ENCODE measurements around the gene CPM.
"Not testable (repeated sequence)": the region's sequence is repeated elsewhere in the genome, so short reads cannot be mapped to it uniquely, and the experiment has no call there.

CPM gene

DNA sequence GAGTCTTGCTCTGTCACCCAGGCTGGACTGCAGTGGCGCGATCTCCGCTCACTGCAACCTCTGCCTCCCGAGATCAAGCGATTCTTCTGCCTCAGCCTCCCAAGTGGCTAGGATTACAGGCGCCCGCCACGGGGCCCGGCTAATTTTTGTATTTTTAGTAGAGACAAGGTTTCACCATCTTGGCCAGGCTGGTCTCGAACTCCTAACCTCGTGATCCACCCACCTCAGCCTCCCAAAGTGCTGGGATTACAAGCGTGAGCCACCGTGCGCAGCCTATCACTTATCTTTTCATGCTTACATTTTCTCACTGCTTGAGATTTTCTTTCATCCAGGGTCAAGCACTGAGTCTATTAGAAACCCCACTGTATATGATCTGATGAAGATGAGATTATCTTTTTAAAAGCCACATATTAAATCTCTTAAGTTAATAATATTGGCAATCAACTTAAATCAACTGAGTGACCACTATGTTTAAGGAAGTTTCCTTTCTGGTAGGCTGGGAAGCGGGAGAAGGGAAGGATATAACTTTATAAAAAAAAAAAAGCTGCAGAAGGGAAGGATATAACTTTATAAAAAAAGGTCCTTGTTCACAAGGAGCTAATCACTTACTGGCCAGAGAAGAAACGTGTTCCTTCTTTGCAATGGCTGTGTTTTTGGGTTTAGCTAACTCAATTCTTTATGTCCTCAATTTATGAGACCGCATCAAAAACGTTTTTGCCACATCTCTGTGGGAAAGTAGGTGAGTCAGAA lies 126.3 kb downstream of the CPM start:
- DNase-seq (ENCODE audit: low read depth): no peak

DNA sequence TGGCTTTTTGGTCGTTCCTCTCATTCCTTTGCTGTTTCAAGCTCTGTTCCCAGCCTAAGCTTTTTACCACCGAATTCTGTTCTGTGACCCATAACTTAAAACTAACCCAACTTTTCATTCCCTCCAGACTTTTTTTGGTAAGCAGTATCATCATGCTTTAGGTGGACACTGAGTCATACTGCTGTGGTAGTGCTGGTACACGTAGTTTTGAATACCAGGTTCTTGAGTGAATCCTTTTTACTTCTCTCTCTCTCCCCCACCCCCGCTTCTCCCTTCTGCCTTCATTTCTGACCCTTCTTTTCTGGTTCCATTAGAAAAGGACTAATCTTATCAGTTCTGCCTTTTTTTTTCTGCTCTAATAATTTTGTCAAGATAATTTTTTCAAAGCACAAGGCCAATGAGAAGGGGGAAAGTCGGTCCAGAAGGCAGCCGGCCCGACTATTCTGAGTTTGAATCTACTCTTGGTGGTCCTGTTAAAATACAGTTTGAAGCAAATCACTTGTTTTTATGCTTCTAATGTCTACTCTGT lies 127.3 kb downstream of the CPM start:
- no peak for DNase-seq (ENCODE audit: low read depth)

DNA sequence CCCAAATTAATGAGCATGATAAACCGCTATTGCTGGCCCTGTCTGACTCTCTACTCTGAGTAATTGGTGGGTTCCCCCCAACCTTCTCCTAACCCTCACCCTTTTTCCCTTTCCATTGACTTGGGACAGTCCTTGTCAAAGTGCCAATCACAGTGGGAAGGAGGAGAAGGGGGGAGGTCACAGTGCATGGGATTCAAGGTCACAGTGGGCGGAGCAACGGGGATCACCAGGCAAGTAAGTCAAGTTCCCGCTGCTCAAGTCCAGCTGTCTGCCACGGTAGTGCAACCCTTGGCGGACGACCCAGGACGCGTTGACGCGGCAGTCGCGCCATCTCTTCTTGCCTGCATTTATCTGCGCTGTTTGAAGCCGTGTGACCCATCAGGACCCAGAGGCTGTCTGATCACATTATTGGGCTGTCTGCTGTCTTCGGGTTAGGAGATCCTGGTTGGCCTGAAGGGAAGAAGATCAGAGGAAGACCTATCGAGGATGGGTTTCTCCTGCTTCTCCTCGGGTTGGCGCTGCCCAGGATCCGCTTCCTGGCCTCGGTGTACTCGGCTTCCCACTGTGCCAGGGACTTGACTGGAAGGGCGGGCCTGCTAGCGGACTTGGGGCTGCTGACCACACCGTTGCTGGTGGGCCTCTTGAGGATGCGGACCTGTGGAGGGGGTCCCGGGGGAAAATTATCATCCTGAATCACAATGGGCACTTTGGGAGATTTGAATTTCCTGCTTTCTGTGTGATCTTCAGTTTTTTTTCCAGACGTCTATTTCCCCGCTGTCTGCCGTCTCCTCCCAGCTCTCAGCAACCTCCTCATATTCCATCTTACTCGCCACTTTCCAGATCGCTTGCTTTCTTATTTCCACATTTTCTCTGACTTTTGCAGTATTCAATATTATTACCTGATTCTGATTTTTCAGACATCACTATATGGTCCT lies 128.0 kb downstream of the CPM start:
- no peak for DNase-seq (ENCODE audit: low read depth)

DNA sequence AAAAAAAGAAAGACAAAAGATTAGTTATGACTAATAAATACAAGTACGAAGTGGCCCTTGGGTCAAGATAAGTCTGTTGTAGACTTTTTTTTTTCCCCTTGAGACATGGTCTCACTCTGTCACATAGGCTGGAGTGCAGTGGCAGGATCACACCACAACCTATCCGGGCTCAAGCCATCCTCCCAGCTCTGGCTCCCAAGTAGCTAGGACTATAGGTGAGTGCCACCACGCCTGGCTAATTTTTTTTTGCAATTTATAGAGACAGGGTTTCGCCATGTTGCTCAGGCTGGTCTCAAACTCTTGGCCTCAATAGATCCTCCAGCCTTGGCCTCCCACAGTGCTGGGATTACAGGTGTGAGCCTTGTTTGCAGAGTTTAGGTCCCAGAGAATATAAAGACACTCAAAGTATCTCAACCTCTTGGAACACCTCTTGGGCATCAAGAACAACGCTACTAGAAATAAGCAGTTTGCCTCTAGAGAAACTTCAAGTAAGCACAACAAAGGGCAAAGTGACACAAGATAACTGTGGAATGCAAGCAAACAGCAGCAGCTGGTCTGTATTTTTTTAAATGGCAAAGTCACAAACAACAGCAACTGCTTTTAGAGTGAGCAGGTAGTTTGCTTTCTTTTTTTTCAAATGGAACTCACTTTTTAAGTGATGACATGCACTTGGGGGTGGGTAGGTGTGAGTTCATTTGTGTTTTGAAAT lies 128.9 kb downstream of the CPM start:
- no peak for DNase-seq (ENCODE audit: low read depth)

DNA sequence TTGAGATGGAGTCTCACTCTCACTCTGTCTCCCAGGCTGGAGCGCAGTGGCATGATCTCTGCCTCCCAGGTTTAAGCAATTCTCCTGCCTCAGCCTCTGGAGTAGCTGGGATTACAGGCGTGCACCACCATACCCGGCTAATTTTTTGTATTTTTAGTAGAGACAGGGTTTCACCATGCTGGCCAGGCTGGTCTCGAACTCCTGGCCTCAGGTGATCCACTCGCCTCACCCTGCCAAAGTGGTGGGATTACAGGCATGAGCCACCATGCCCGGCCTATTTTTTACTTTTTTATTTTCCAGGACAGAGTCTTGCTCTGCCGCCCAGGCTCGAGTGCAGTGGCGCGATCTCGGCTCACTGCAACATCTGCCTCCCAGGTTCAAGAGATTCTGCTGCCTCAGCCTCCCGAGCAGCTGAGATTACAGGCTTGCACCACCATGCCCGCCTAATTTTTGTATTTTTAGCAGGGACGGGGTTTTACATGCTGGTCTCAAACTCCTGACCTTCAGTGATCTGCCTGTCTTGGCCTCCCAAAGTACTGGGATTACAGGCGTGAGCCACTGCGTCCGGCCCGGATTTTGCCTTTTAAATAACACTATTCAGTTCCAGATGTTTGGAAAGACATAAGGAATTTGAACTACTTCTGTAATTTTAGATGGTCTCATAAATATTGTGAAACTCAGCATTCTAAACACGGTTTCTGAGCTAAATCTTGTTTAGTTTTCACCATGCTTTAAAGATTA lies 129.9 kb downstream of the CPM start:
- DNase-seq (ENCODE audit: low read depth): not testable (repeated sequence)

DNA sequence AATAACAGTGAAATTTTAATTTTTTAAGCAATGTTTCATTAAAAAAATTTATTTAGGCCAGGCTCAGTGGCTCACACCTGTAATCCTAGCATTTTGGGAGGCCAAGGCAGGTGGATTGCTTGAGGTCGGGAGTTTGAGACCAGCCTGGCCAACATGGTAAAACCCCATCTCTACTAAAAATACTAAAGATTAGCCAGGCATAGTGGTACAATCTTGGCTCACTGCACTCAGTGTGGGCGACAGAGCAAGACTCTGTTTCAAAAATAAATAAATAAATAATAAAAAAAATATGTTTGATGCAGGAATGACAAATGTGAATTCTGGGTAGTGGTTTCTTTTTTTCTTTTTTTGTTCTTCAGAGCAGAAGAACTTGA lies 130.6 kb downstream of the CPM start:
- DNase-seq (ENCODE audit: low read depth): not testable (repeated sequence)
